Measurements from ENCODE around the gene PRAC2.

Gene PRAC2

DNA sequence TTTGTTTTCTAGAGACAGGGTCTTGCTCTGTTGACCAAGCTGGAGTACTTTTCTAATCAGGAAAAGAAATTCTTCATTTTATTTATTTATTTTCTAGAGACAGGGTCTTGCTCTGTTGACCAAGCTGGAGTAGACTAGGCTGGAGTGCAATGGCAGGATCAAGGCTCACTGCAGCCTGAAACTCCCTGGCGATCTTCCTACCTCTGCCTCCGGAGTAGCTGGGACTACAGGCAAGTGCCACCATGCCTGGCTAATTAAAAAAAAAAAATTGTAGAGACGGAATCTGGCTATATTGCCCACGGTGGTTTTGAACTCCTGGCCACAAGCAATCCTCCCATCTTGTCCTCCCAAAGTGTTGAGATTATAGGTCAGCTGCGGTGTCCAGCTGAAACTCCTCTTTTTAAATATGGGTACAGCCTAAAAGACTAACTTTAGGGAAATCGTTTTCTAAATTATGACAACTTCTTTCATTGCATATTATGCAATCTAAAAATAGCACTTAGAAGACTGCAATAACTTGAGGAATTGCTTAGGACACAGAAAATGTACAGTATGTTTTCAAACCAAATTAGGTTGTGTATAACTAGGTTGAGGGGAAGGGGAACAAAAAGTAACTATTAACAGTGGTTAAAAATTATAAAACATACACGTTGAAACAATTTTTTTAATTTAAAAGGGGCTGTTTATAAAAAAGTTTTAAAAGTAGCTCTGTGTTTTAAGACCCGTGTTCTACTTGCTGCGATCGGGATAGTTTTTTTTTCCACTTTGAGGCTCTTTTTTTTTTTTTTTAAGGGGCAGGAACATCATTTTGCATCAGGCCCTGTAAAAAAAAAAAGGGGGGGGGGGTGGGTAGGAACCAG lies 5.4 kb upstream of the PRAC2 start:
- no peak overlapping the region for H3K4me3 ChIP-seq (ENCODE audit: low read depth, low read length)
- TF ChIP-seq, protein P1, sequence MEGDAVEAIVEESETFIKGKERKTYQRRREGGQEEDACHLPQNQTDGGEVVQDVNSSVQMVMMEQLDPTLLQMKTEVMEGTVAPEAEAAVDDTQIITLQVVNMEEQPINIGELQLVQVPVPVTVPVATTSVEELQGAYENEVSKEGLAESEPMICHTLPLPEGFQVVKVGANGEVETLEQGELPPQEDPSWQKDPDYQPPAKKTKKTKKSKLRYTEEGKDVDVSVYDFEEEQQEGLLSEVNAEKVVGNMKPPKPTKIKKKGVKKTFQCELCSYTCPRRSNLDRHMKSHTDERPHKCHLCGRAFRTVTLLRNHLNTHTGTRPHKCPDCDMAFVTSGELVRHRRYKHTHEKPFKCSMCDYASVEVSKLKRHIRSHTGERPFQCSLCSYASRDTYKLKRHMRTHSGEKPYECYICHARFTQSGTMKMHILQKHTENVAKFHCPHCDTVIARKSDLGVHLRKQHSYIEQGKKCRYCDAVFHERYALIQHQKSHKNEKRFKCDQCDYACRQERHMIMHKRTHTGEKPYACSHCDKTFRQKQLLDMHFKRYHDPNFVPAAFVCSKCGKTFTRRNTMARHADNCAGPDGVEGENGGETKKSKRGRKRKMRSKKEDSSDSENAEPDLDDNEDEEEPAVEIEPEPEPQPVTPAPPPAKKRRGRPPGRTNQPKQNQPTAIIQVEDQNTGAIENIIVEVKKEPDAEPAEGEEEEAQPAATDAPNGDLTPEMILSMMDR (IDR thresholded peaks at IDR 0.05; ENCODE audit: low read depth, low read length, missing control alignments), result no peak
- no peak for DNase-seq (ENCODE audit: low read depth)

DNA sequence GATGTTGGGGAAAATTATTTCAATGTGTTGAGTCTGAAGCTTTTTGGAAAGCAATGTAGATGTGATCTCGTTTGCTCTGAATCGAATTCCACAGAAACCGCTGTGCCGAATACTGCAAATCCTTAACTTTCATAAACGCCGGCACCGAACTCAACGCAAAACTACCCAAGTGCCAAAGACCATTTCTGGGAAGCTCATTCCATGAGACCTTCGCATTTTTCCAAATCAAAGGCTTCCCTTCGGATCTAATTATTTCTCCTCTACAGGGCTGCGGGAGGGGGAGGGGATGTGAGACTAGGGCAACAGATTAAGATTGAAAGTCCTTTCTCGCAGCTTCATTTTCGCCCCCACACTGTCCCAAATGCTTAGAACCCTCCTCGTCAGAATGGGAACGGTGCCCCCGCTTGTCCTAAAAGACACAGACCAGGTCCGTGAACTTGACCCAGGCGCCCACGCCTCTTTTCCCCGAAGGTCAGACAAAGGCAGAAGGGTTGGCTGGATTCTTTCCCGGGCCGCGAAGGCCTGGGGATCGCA lies 4.7 kb upstream of the PRAC2 start:
- H3K4me3 ChIP-seq (ENCODE audit: low read depth, low read length), result no peak overlapping the region
- DNase-seq (ENCODE audit: low read depth), result no peak
- TF ChIP-seq, protein P1 (IDR thresholded peaks at IDR 0.05; ENCODE audit: low read depth, low read length, missing control alignments), result no peak

DNA sequence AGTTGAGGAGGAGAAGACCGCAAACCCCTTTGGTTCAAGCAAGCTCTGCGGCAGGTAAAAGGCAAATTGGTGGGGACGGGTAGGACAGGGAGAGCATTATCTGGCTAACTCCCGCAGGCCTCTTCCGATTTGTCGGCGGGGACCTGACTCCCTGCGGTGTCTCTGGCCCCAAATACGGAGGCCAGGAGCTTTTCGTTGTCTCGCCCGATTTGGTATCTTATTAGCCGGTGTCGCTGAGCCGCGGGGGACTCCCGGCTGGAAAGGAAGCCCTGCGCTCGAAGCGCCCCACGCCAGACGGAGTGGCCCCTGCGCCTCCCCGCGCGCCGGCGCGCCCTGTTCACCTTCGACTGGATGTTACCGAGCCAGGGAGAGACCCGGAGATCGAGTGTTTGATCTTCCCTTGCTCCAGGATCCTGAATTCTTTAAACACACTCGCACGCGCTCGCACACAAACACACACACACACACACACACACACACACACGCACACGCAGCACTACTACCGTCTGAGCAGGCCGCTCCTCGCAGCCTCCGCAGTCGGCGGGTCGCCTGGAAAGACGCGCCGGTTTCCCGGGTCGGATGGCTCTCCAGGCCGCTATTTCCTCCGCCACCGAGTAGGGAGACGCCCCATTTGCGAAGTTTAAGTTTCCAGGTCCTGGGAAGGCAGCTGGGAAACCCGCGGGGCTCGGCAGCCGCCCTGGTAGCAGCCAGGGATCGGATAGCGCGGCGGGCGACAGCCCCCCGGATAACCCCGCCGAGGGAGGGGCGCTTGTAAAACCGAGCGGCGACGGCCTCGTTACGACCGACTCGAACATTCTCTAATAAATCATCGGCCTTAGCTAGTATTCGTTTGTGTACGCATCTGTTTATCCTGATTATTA lies 4.0 kb upstream of the PRAC2 start:
- TF ChIP-seq, protein P1 (IDR thresholded peaks at IDR 0.05; ENCODE audit: low read depth, low read length, missing control alignments), result no peak
- no peak for DNase-seq (ENCODE audit: low read depth)
- no peak overlapping the region for H3K4me3 ChIP-seq (ENCODE audit: low read depth, low read length)

DNA sequence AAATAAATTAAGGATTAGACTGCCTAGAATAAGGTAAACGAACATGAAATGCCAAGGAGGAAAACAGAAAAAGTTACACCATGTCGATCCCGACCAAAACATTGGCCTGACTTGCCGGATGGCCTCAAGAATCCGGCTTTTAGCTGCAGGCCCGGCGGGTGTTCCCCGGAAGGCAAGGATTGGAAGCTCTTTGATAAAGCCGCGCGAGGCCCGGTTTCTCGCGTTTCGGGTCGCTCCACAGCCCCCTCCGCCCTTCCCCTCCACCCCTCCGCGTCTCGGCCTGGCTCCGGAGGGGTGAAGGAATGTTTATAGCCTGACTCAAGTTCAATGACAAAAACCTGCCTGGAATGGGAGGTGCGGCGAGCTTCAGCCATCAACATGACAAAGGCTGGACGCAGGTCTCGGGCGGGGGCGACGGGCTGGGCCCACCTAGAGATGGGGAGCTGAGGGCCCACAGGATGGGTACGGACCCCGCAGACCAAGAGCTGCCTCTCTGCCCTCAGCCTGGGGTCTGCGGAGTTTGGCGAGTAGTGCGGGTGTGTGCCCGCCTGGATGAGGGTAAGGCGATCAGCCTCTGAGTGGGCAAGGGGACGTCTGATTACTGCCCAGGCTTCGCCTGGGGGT lies 3.2 kb upstream of the PRAC2 start:
- H3K4me3 ChIP-seq (ENCODE audit: low read depth, low read length), result no peak overlapping the region
- TF ChIP-seq, protein P1 (IDR thresholded peaks at IDR 0.05; ENCODE audit: low read depth, low read length, missing control alignments), result no peak
- no peak for DNase-seq (ENCODE audit: low read depth)

DNA sequence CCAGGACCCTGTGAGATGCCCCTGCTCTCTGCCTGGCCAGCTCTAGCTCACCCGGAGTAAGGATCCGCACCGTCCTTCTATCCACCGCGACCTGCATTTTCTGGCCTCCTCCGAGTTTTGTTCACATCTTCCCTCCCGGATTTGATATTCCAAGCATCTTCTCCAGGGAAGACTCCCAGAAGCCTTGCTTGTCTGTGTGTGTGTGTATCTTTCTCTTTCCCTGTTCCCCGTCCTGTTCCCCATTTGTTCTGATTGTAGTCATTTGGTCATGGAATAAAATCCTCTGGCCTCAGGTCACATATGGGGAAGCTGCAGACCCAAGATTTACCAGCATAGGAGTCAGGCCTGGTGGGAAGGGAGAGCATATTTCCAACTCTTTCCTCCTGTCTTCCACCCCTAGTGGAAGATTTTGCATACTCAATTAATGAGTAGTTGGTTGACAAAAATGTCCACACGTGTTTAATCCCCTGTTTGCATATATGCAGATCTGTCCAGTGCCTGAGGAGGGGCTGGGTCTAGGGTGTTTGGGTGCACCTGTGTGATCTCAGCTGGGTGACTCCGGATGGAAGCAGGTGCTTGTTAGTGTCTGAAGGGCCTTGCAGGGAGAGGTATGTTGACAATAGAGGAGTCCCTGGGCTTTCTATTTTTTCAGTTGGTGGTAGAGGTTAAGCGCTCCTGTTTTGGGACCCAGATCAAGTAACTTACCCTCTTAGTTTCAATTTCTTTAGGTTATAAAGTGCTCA lies 2.5 kb upstream of the PRAC2 start:
- TF ChIP-seq, protein P1 (IDR thresholded peaks at IDR 0.05; ENCODE audit: low read depth, low read length, missing control alignments), result no peak
- no peak overlapping the region for H3K4me3 ChIP-seq (ENCODE audit: low read depth, low read length)
- DNase-seq (ENCODE audit: low read depth), result no peak

DNA sequence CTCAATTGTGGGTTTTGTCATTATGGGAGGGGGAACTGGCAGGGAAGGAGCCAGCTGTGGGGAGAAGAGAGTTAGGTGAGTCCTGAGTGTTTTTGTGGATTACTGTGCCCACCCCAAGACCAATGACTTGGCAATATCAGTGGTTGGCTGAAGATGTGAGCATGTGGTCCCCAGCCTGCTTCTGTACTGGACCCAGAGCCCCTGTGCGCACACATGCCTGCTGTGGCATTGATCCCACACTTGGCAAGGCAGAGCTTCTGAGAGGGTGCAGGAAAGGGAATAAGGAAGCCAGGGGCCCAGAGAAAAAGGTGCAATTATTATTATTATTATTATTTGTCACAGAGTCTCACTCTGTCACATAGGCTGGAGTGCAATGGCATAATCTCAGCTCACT lies 2.0 kb upstream of the PRAC2 start:
- DNase-seq (ENCODE audit: low read depth), result no peak
- TF ChIP-seq, protein P1 (IDR thresholded peaks at IDR 0.05; ENCODE audit: low read depth, low read length, missing control alignments), result no peak
- H3K4me3 ChIP-seq (ENCODE audit: low read depth, low read length), result no peak overlapping the region
